Measurements from ENCODE around the gene FMN1.

The FMN1 gene

GRCh38 chr15:32794973-32795372, 399.5 kb downstream of the FMN1 start:
- Histone ChIP-seq H3K4me3 (ENCODE audit: low read depth in 1 of 2, low read length in 2 of 2) (no peak overlapping the region), H3K9me3 (ENCODE audit: control insufficient read depth in 1 of 2, low read length in 2 of 2) (no peaks in the 10 kb centered on the region), H3K36me3 (ENCODE audit: control insufficient read depth in 1 of 2, insufficient read depth in 2 of 2, low read length in 2 of 2) (no peaks in the 10 kb centered on the region), H3K27ac (ENCODE audit: low read depth, low read length) (no peak overlapping the region), H3K4me1 (ENCODE audit: control insufficient read depth in 1 of 2, insufficient read depth in 2 of 2, low read length in 2 of 2) (no peaks in the 10 kb centered on the region), H3K9ac (ENCODE audit: low read depth in 1 of 2, low read length in 2 of 2) (no peak overlapping the region), H3K27me3 (ENCODE audit: control insufficient read depth in 1 of 2, insufficient read depth in 2 of 2, low read length in 2 of 2) (no peaks in the 10 kb centered on the region)

GRCh38 chr15:32792436-32792835, 402.1 kb downstream of the FMN1 start:
- H3K9me3 ChIP-seq (ENCODE audit: control insufficient read depth in 1 of 2, low read length in 2 of 2), result no peaks in the 10 kb centered on the region
- H3K27ac ChIP-seq (ENCODE audit: low read depth, low read length), result no peak overlapping the region
- no peak overlapping the region for H3K9ac ChIP-seq (ENCODE audit: low read depth in 1 of 2, low read length in 2 of 2)
- no peak overlapping the region for H3K4me3 ChIP-seq (ENCODE audit: low read depth in 1 of 2, low read length in 2 of 2)
- H3K4me1 ChIP-seq (ENCODE audit: control insufficient read depth in 1 of 2, insufficient read depth in 2 of 2, low read length in 2 of 2), result peaks cover 0 to 4% of the 10 kb centered on the region in 2 donors
- H3K36me3 ChIP-seq (ENCODE audit: control insufficient read depth in 1 of 2, insufficient read depth in 2 of 2, low read length in 2 of 2), result no peaks in the 10 kb centered on the region
- H3K27me3 ChIP-seq (ENCODE audit: control insufficient read depth in 1 of 2, insufficient read depth in 2 of 2, low read length in 2 of 2), result no peaks in the 10 kb centered on the region

- H3K36me3 ChIP-seq (ENCODE audit: control insufficient read depth in 1 of 2, insufficient read depth in 2 of 2, low read length in 2 of 2), result no peaks in the 10 kb centered on the region
- H3K27me3 ChIP-seq (ENCODE audit: control insufficient read depth in 1 of 2, insufficient read depth in 2 of 2, low read length in 2 of 2), result no peaks in the 10 kb centered on the region
- H3K27ac ChIP-seq (ENCODE audit: low read depth, low read length), result no peak overlapping the region
- H3K9ac ChIP-seq (ENCODE audit: low read depth in 1 of 2, low read length in 2 of 2), result no peak overlapping the region
- no peak overlapping the region for H3K4me3 ChIP-seq (ENCODE audit: low read depth in 1 of 2, low read length in 2 of 2)
- H3K9me3 ChIP-seq (ENCODE audit: control insufficient read depth in 1 of 2, low read length in 2 of 2), result no peaks in the 10 kb centered on the region
- H3K4me1 ChIP-seq (ENCODE audit: control insufficient read depth in 1 of 2, insufficient read depth in 2 of 2, low read length in 2 of 2), result peaks cover 0 to 4% of the 10 kb centered on the region in 2 donors
Observed at GRCh38 chr15:32790352-32790999, 404.0 kb downstream of the FMN1 start.

- Histone ChIP-seq H3K4me1 (ENCODE audit: control insufficient read depth in 1 of 2, insufficient read depth in 2 of 2, low read length in 2 of 2) (peaks cover 0 to 4% of the 10 kb centered on the region in 2 donors), H3K27me3 (ENCODE audit: control insufficient read depth in 1 of 2, insufficient read depth in 2 of 2, low read length in 2 of 2) (no peaks in the 10 kb centered on the region), H3K9me3 (ENCODE audit: control insufficient read depth in 1 of 2, low read length in 2 of 2) (no peaks in the 10 kb centered on the region), H3K36me3 (ENCODE audit: control insufficient read depth in 1 of 2, insufficient read depth in 2 of 2, low read length in 2 of 2) (no peaks in the 10 kb centered on the region), H3K4me3 (ENCODE audit: low read depth in 1 of 2, low read length in 2 of 2) (no peak overlapping the region), H3K27ac (ENCODE audit: low read depth, low read length) (no peak overlapping the region), H3K9ac (ENCODE audit: low read depth in 1 of 2, low read length in 2 of 2) (no peak overlapping the region)
Observed at GRCh38 chr15:32787949-32788348, 406.6 kb downstream of the FMN1 start.

- Histone ChIP-seq H3K4me3 (ENCODE audit: low read depth in 1 of 2, low read length in 2 of 2) (no peak overlapping the region), H3K36me3 (ENCODE audit: control insufficient read depth in 1 of 2, insufficient read depth in 2 of 2, low read length in 2 of 2) (no peaks in the 10 kb centered on the region), H3K27me3 (ENCODE audit: control insufficient read depth in 1 of 2, insufficient read depth in 2 of 2, low read length in 2 of 2) (no peaks in the 10 kb centered on the region), H3K9me3 (ENCODE audit: control insufficient read depth in 1 of 2, low read length in 2 of 2) (no peaks in the 10 kb centered on the region), H3K27ac (ENCODE audit: low read depth, low read length) (no peak overlapping the region), H3K4me1 (ENCODE audit: control insufficient read depth in 1 of 2, insufficient read depth in 2 of 2, low read length in 2 of 2) (peaks cover 0 to 4% of the 10 kb centered on the region in 2 donors), H3K9ac (ENCODE audit: low read depth in 1 of 2, low read length in 2 of 2) (no peak overlapping the region)
Observed at GRCh38 chr15:32786906-32787305, 407.6 kb downstream of the FMN1 start.

- no peak overlapping the region for H3K4me3 ChIP-seq (ENCODE audit: low read depth in 1 of 2, low read length in 2 of 2)
- H3K4me1 ChIP-seq (ENCODE audit: control insufficient read depth in 1 of 2, insufficient read depth in 2 of 2, low read length in 2 of 2), result peaks cover 0 to 4% of the 10 kb centered on the region in 2 donors
- H3K27ac ChIP-seq (ENCODE audit: low read depth, low read length), result no peak overlapping the region
- no peaks in the 10 kb centered on the region for H3K9me3 ChIP-seq (ENCODE audit: control insufficient read depth in 1 of 2, low read length in 2 of 2)
- no peaks in the 10 kb centered on the region for H3K36me3 ChIP-seq (ENCODE audit: control insufficient read depth in 1 of 2, insufficient read depth in 2 of 2, low read length in 2 of 2)
- no peak overlapping the region for H3K9ac ChIP-seq (ENCODE audit: low read depth in 1 of 2, low read length in 2 of 2)
- no peaks in the 10 kb centered on the region for H3K27me3 ChIP-seq (ENCODE audit: control insufficient read depth in 1 of 2, insufficient read depth in 2 of 2, low read length in 2 of 2)
Observed at GRCh38 chr15:32784581-32784980, 409.9 kb downstream of the FMN1 start.

- Histone ChIP-seq H3K4me1 (ENCODE audit: control insufficient read depth in 1 of 2, insufficient read depth in 2 of 2, low read length in 2 of 2) (no peaks in the 10 kb centered on the region), H3K36me3 (ENCODE audit: control insufficient read depth in 1 of 2, insufficient read depth in 2 of 2, low read length in 2 of 2) (no peaks in the 10 kb centered on the region)
Observed at GRCh38 chr15:32781781-32782180, 412.7 kb downstream of the FMN1 start.

GRCh38 chr15:32778391-32779176, 415.9 kb downstream of the FMN1 start:
- no peaks in the 10 kb centered on the region for H3K27me3 ChIP-seq (ENCODE audit: control insufficient read depth in 1 of 2, insufficient read depth in 2 of 2, low read length in 2 of 2)
- H3K4me3 ChIP-seq (ENCODE audit: low read depth in 1 of 2, low read length in 2 of 2), result no peak overlapping the region
- H3K36me3 ChIP-seq (ENCODE audit: control insufficient read depth in 1 of 2, insufficient read depth in 2 of 2, low read length in 2 of 2), result peaks cover 0 to 1% of the 10 kb centered on the region in 2 donors

More at GRCh38 chr15:32781781-32782180, 412.7 kb downstream of the FMN1 start:
- no peaks in the 10 kb centered on the region for H3K27me3 ChIP-seq (ENCODE audit: control insufficient read depth in 1 of 2, insufficient read depth in 2 of 2, low read length in 2 of 2)
- H3K9me3 ChIP-seq (ENCODE audit: control insufficient read depth in 1 of 2, low read length in 2 of 2), result peaks cover 0 to 6% of the 10 kb centered on the region in 2 donors
- no peak overlapping the region for H3K4me3 ChIP-seq (ENCODE audit: low read depth in 1 of 2, low read length in 2 of 2)
- no peak overlapping the region for H3K9ac ChIP-seq (ENCODE audit: low read depth in 1 of 2, low read length in 2 of 2)
- H3K27ac ChIP-seq (ENCODE audit: low read depth, low read length), result no peak overlapping the region

GRCh38 chr15:32775103-32775502, 419.4 kb downstream of the FMN1 start:
- Histone ChIP-seq H3K9me3 (ENCODE audit: control insufficient read depth in 1 of 2, low read length in 2 of 2) (peaks cover 0 to 6% of the 10 kb centered on the region in 2 donors), H3K27ac (ENCODE audit: low read depth, low read length) (no peak overlapping the region), H3K36me3 (ENCODE audit: control insufficient read depth in 1 of 2, insufficient read depth in 2 of 2, low read length in 2 of 2) (peaks cover 0 to 2% of the 10 kb centered on the region in 2 donors), H3K9ac (ENCODE audit: low read depth in 1 of 2, low read length in 2 of 2) (no peak overlapping the region), H3K4me1 (ENCODE audit: control insufficient read depth in 1 of 2, insufficient read depth in 2 of 2, low read length in 2 of 2) (no peaks in the 10 kb centered on the region), H3K27me3 (ENCODE audit: control insufficient read depth in 1 of 2, insufficient read depth in 2 of 2, low read length in 2 of 2) (no peaks in the 10 kb centered on the region), H3K4me3 (ENCODE audit: low read depth in 1 of 2, low read length in 2 of 2) (no peak overlapping the region)

More at GRCh38 chr15:32778391-32779176, 415.9 kb downstream of the FMN1 start:
- Histone ChIP-seq H3K9ac (ENCODE audit: low read depth in 1 of 2, low read length in 2 of 2) (no peak overlapping the region), H3K9me3 (ENCODE audit: control insufficient read depth in 1 of 2, low read length in 2 of 2) (peaks cover 0 to 6% of the 10 kb centered on the region in 2 donors), H3K27ac (ENCODE audit: low read depth, low read length) (no peak overlapping the region), H3K4me1 (ENCODE audit: control insufficient read depth in 1 of 2, insufficient read depth in 2 of 2, low read length in 2 of 2) (no peaks in the 10 kb centered on the region)

- Histone ChIP-seq H3K36me3 (ENCODE audit: control insufficient read depth in 1 of 2, insufficient read depth in 2 of 2, low read length in 2 of 2) (peaks cover 0 to 2% of the 10 kb centered on the region in 2 donors), H3K9me3 (ENCODE audit: control insufficient read depth in 1 of 2, low read length in 2 of 2) (peaks cover 0 to 6% of the 10 kb centered on the region in 2 donors), H3K9ac (ENCODE audit: low read depth in 1 of 2, low read length in 2 of 2) (no peak overlapping the region), H3K4me1 (ENCODE audit: control insufficient read depth in 1 of 2, insufficient read depth in 2 of 2, low read length in 2 of 2) (no peaks in the 10 kb centered on the region), H3K27me3 (ENCODE audit: control insufficient read depth in 1 of 2, insufficient read depth in 2 of 2, low read length in 2 of 2) (no peaks in the 10 kb centered on the region), H3K27ac (ENCODE audit: low read depth, low read length) (no peak overlapping the region), H3K4me3 (ENCODE audit: low read depth in 1 of 2, low read length in 2 of 2) (no peak overlapping the region)
Observed at GRCh38 chr15:32774022-32774421, 420.5 kb downstream of the FMN1 start.

Data from duodenal mucosa (tissue), 2 donors.